ENCODE data around the gene CLASRP. TPM values are rescaled to one million over a fixed set of nuclear protein-coding genes. Genes with fewer than 3 reads are reported as not detected.
A peak's percentile ranks its signal among the peaks of the same experiment; 100 is the strongest.

Gene CLASRP
- total RNA-seq, 1 donor = 17.0 TPM

GRCh38 chr19:45008552-45008951 is 30.3 kb upstream of the CLASRP start:
- no peak overlapping the region for H3K4me2 ChIP-seq (ENCODE audit: insufficient read depth, low read length)
- peaks cover 6% of the 10 kb centered on the region for H4K20me1 ChIP-seq (ENCODE audit: insufficient read depth, low read length)
- no peaks in the 10 kb centered on the region for H3K27me3 ChIP-seq (ENCODE audit: insufficient read depth, low read length)
- H3K27ac ChIP-seq (ENCODE audit: low read depth, low read length) = no peak overlapping the region
- H3K36me3 ChIP-seq (ENCODE audit: insufficient read depth, low read length) = peaks cover 15% of the 10 kb centered on the region
- DNase-seq (ENCODE audit: insufficient read length, low spot score, missing footprints) = peak; percentile 58
- no peaks in the 10 kb centered on the region for H3K79me2 ChIP-seq (ENCODE audit: insufficient read depth, low read length)
- H3K4me3 ChIP-seq (ENCODE audit: insufficient read depth, low read length) = no peak overlapping the region
- H3K4me1 ChIP-seq (ENCODE audit: insufficient read depth, low read length) = no peaks in the 10 kb centered on the region
- TF ChIP-seq, protein P1, sequence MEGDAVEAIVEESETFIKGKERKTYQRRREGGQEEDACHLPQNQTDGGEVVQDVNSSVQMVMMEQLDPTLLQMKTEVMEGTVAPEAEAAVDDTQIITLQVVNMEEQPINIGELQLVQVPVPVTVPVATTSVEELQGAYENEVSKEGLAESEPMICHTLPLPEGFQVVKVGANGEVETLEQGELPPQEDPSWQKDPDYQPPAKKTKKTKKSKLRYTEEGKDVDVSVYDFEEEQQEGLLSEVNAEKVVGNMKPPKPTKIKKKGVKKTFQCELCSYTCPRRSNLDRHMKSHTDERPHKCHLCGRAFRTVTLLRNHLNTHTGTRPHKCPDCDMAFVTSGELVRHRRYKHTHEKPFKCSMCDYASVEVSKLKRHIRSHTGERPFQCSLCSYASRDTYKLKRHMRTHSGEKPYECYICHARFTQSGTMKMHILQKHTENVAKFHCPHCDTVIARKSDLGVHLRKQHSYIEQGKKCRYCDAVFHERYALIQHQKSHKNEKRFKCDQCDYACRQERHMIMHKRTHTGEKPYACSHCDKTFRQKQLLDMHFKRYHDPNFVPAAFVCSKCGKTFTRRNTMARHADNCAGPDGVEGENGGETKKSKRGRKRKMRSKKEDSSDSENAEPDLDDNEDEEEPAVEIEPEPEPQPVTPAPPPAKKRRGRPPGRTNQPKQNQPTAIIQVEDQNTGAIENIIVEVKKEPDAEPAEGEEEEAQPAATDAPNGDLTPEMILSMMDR (IDR thresholded peaks at IDR 0.05; ENCODE audit: extremely low read depth, low read depth, low read length) = no peak
- no peak overlapping the region for H2AFZ ChIP-seq (ENCODE audit: low read length)
- no peaks in the 10 kb centered on the region for H3K9me3 ChIP-seq (ENCODE audit: low read depth, low read length)

DNA sequence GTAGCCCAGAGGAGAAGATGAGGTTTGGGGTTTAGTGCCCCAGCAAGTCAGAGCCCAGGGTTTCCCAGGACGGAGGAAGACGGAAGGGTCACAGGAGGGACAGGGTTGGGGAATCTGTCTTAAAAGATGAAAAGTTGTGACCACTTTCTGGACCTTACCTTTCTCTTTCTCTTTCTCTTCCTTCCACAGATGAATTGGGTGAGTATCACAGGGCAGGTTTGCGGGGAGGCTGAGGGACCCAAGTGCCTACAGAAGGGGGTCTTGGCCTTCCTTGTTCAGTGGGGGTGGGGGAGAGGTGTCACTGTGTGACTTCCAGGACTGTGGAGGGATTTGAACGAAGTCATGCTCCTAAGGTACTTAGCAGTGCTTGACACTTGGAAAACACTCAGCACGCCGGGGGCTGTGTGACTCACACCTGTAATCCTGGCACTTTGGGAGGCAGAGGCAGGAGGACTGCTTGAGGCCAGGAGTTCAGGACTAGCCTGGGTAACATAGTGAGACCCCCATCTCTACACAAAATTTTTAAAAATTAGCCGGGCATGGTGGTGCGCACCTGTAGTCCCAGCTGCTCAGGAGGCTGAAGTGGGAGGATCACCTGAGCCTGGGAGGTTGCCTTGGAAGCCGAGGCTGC is 29.1 kb upstream of the CLASRP start:
- H3K4me2 ChIP-seq (ENCODE audit: insufficient read depth, low read length) = no peak overlapping the region
- H3K4me3 ChIP-seq (ENCODE audit: insufficient read depth, low read length) = no peak overlapping the region
- no peaks in the 10 kb centered on the region for H3K27me3 ChIP-seq (ENCODE audit: insufficient read depth, low read length)
- H3K79me2 ChIP-seq (ENCODE audit: insufficient read depth, low read length) = no peaks in the 10 kb centered on the region
- H4K20me1 ChIP-seq (ENCODE audit: insufficient read depth, low read length) = peaks cover 6% of the 10 kb centered on the region
- H2AFZ ChIP-seq (ENCODE audit: low read length) = no peak overlapping the region
- H3K9me3 ChIP-seq (ENCODE audit: low read depth, low read length) = no peaks in the 10 kb centered on the region
- peak; percentile 50 for DNase-seq (ENCODE audit: insufficient read length, low spot score, missing footprints)
- no peak overlapping the region for H3K27ac ChIP-seq (ENCODE audit: low read depth, low read length)
- TF ChIP-seq, protein P1 (IDR thresholded peaks at IDR 0.05; ENCODE audit: extremely low read depth, low read depth, low read length) = no peak
- H3K4me1 ChIP-seq (ENCODE audit: insufficient read depth, low read length) = no peaks in the 10 kb centered on the region
- peaks cover 20% of the 10 kb centered on the region for H3K36me3 ChIP-seq (ENCODE audit: insufficient read depth, low read length)

- Histone ChIP-seq H3K9me3 (ENCODE audit: low read depth, low read length) (no peaks in the 10 kb centered on the region), H3K27me3 (ENCODE audit: insufficient read depth, low read length) (no peaks in the 10 kb centered on the region), H2AFZ (ENCODE audit: low read length) (no peak overlapping the region), H3K79me2 (ENCODE audit: insufficient read depth, low read length) (no peaks in the 10 kb centered on the region), H4K20me1 (ENCODE audit: insufficient read depth, low read length) (peaks cover 6% of the 10 kb centered on the region), H3K4me1 (ENCODE audit: insufficient read depth, low read length) (no peaks in the 10 kb centered on the region), H3K27ac (ENCODE audit: low read depth, low read length) (no peak overlapping the region), H3K4me2 (ENCODE audit: insufficient read depth, low read length) (no peak overlapping the region), H3K4me3 (ENCODE audit: insufficient read depth, low read length) (no peak overlapping the region), H3K36me3 (ENCODE audit: insufficient read depth, low read length) (peaks cover 20% of the 10 kb centered on the region)
- peak; percentile 50 for DNase-seq (ENCODE audit: insufficient read length, low spot score, missing footprints)
- TF ChIP-seq, protein P1 (IDR thresholded peaks at IDR 0.05; ENCODE audit: extremely low read depth, low read depth, low read length) = no peak
Observed at GRCh38 chr19:45010306-45010705, 28.5 kb upstream of the CLASRP start.

DNA sequence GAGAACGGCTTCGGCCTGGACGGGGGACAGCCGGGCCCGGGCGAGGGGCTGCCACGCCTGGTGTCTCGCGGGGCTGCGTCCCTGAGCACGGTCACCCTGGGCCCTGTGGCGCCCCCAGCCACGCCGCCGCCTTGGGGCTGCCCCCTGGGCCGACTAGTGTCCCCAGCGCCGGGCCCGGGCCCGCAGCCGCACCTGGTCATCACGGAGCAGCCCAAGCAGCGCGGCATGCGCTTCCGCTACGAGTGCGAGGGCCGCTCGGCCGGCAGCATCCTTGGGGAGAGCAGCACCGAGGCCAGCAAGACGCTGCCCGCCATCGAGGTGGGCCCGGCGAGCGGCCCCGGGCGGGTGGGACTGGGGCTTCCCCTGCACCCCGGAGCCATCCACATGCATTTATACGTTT is 26.9 kb upstream of the CLASRP start:
- Histone ChIP-seq H3K4me1 (ENCODE audit: insufficient read depth, low read length) (no peaks in the 10 kb centered on the region), H3K79me2 (ENCODE audit: insufficient read depth, low read length) (no peaks in the 10 kb centered on the region), H4K20me1 (ENCODE audit: insufficient read depth, low read length) (peaks cover 6% of the 10 kb centered on the region), H3K4me2 (ENCODE audit: insufficient read depth, low read length) (no peak overlapping the region), H3K36me3 (ENCODE audit: insufficient read depth, low read length) (peaks cover 18% of the 10 kb centered on the region), H3K9me3 (ENCODE audit: low read depth, low read length) (no peaks in the 10 kb centered on the region), H3K27ac (ENCODE audit: low read depth, low read length) (no peak overlapping the region), H3K4me3 (ENCODE audit: insufficient read depth, low read length) (no peak overlapping the region), H2AFZ (ENCODE audit: low read length) (no peak overlapping the region), H3K27me3 (ENCODE audit: insufficient read depth, low read length) (no peaks in the 10 kb centered on the region)
- TF ChIP-seq, protein P1 (IDR thresholded peaks at IDR 0.05; ENCODE audit: extremely low read depth, low read depth, low read length) = no peak
- no peak for DNase-seq (ENCODE audit: insufficient read length, low spot score, missing footprints)

All from osteoblast (primary cell).